ENCODE data around the gene WWC1.

WWC1 gene

DNA sequence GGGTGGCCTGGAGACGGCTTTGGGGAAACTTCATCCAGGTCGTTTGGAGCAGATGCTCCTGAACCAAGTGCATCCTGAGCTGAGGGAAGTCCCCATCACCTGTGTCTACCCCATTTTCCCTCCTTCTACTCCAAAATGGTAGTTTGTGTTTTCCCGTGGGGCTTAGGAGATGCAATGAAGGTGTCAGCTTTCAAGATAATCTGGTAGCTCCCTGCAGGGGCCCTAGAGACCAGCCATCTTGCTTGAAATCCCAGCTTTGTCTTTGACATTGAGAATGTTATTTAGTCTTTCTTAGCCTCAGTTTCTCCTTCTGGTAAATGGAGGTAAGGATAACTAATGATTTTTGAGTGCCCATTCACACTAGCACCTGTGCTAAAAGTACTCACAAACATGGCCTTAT lies 77.4 kb downstream of the WWC1 start:
- H3K9me3 ChIP-seq (ENCODE audit: severe bottlenecking) = no peaks in the 10 kb centered on the region
- H3K4me3 ChIP-seq (ENCODE audit: severe bottlenecking) = no peak overlapping the region
- H3K4me1 ChIP-seq (ENCODE audit: insufficient read depth, poor library complexity, severe bottlenecking) = peaks cover 30% of the 10 kb centered on the region
- H3K27ac ChIP-seq (ENCODE audit: poor library complexity, severe bottlenecking) = no peak overlapping the region
- TF ChIP-seq CTCF (IDR thresholded peaks at IDR 0.05; ENCODE audit: poor library complexity, severe bottlenecking) = no peak
- H3K36me3 ChIP-seq (ENCODE audit: low read depth) = peaks cover 21% of the 10 kb centered on the region
- DNase-seq (ENCODE audit: low spot score) (no peak), ATAC-seq (ENCODE audit: low read depth) (no peak)
- H3K27me3 ChIP-seq (ENCODE audit: insufficient read depth, poor library complexity, severe bottlenecking) = no peaks in the 10 kb centered on the region

GRCh38 chr5:168370831-168371230 lies 79.4 kb downstream of the WWC1 start:
- no peak for TF ChIP-seq CTCF (IDR thresholded peaks at IDR 0.05; ENCODE audit: poor library complexity, severe bottlenecking)
- H3K36me3 ChIP-seq (ENCODE audit: low read depth) = peaks cover 21% of the 10 kb centered on the region
- ATAC-seq (ENCODE audit: low read depth) = no peak
- H3K4me3 ChIP-seq (ENCODE audit: severe bottlenecking) = no peak overlapping the region
- H3K27ac ChIP-seq (ENCODE audit: poor library complexity, severe bottlenecking) = no peak overlapping the region
- H3K9me3 ChIP-seq (ENCODE audit: severe bottlenecking) = no peaks in the 10 kb centered on the region
- H3K4me1 ChIP-seq (ENCODE audit: insufficient read depth, poor library complexity, severe bottlenecking) = peaks cover 10% of the 10 kb centered on the region
- H3K27me3 ChIP-seq (ENCODE audit: insufficient read depth, poor library complexity, severe bottlenecking) = no peaks in the 10 kb centered on the region
- DNase-seq (ENCODE audit: low spot score) = no peak

GRCh38 chr5:168372356-168372946 lies 81.0 kb downstream of the WWC1 start:
- TF ChIP-seq CTCF (IDR thresholded peaks at IDR 0.05; ENCODE audit: poor library complexity, severe bottlenecking) = no peak
- no peak for ATAC-seq (ENCODE audit: low read depth)

DNA sequence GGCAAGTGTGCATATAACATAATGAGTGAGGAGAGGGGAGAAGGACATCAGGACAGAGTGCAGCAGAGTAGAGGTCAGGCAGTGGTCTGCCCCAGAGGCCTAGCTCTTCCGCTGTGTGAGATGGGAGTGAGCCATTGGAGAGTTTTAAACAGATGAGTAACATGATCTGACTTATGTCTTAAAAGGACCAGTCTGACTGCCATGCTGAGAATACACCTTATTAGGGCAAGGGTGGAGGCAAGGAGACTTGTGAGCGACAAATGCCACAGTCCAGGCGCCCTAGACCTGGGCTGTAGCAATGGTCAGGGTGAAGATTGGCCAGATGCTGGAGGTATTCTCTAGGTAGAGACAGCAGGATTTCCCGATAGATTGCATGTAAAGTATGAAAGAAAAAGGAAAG lies 83.1 kb downstream of the WWC1 start:
- no peak for TF ChIP-seq CTCF (IDR thresholded peaks at IDR 0.05; ENCODE audit: poor library complexity, severe bottlenecking)
- Histone ChIP-seq H3K27ac (ENCODE audit: poor library complexity, severe bottlenecking) (no peak overlapping the region), H3K36me3 (ENCODE audit: low read depth) (peaks cover 36% of the 10 kb centered on the region), H3K9me3 (ENCODE audit: severe bottlenecking) (no peaks in the 10 kb centered on the region), H3K27me3 (ENCODE audit: insufficient read depth, poor library complexity, severe bottlenecking) (no peaks in the 10 kb centered on the region), H3K4me3 (ENCODE audit: severe bottlenecking) (no peak overlapping the region), H3K4me1 (ENCODE audit: insufficient read depth, poor library complexity, severe bottlenecking) (no peaks in the 10 kb centered on the region)
- DNase-seq (ENCODE audit: low spot score) = no peak
- ATAC-seq (ENCODE audit: low read depth) = no peak

More at GRCh38 chr5:168372356-168372946, 81.0 kb downstream of the WWC1 start:
- H3K9me3 ChIP-seq (ENCODE audit: severe bottlenecking) = no peaks in the 10 kb centered on the region
- H3K4me3 ChIP-seq (ENCODE audit: severe bottlenecking) = no peak overlapping the region
- H3K27ac ChIP-seq (ENCODE audit: poor library complexity, severe bottlenecking) = no peak overlapping the region
- no peaks in the 10 kb centered on the region for H3K27me3 ChIP-seq (ENCODE audit: insufficient read depth, poor library complexity, severe bottlenecking)
- H3K36me3 ChIP-seq (ENCODE audit: low read depth) = peaks cover 32% of the 10 kb centered on the region
- no peaks in the 10 kb centered on the region for H3K4me1 ChIP-seq (ENCODE audit: insufficient read depth, poor library complexity, severe bottlenecking)
- DNase-seq (ENCODE audit: low spot score) = no peak

DNA sequence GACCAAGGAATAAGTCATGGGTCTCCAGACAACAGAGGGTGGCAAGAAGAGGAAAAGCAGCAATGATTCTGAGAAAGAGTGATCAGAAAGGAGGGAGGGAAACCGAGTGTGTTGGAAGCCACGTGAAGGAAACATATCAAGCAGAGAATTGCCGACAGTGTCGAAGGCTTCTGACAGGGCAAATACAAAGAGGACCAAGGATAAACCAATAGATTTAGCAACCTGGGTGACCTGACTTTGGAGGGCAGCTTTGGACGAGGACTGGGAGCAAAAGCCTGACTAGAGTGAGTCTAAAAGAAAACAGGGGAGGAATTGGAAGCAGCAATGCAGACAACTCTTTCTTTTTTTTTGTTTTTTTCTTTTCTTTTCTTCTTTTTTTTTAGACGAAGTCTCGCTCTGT lies 83.8 kb downstream of the WWC1 start:
- H3K4me1 ChIP-seq (ENCODE audit: insufficient read depth, poor library complexity, severe bottlenecking) = no peaks in the 10 kb centered on the region
- ATAC-seq (ENCODE audit: low read depth) (no peak), DNase-seq (ENCODE audit: low spot score) (no peak)
- H3K27me3 ChIP-seq (ENCODE audit: insufficient read depth, poor library complexity, severe bottlenecking) = no peaks in the 10 kb centered on the region
- H3K9me3 ChIP-seq (ENCODE audit: severe bottlenecking) = no peaks in the 10 kb centered on the region
- no peak overlapping the region for H3K4me3 ChIP-seq (ENCODE audit: severe bottlenecking)
- no peak overlapping the region for H3K27ac ChIP-seq (ENCODE audit: poor library complexity, severe bottlenecking)
- H3K36me3 ChIP-seq (ENCODE audit: low read depth) = peaks cover 36% of the 10 kb centered on the region
- no peak for TF ChIP-seq CTCF (IDR thresholded peaks at IDR 0.05; ENCODE audit: poor library complexity, severe bottlenecking)

Data from RWPE2 (cell line).